Keratinocyte (primary cell): ENCODE data around the gene CDKL5. TPM values are rescaled to one million over a fixed set of nuclear protein-coding genes. Genes with fewer than 3 reads are reported as not detected.

Experiments
- DNase-seq: peaks from one replicate; pipeline ENCODE4 v3.0.0-alpha.2; 2011; ENCODE audit warnings: low read depth, missing footprints, low spot score
- FAIRE-seq: peaks from 2 replicates; lab custom pipeline; 2011; peaks lifted over from hg19 to GRCh38; lab: Jason Lieb, UNC
- H2AFZ ChIP-seq: 2 replicates; pipeline ENCODE4 v1.6.0; 2012; ENCODE audit warnings: low read length, control low read depth, inconsistent platforms; ENCODE audit not compliant: control insufficient read depth
- H3K27ac ChIP-seq: 2 replicates; pipeline ENCODE4 v1.5.1; 2011; ENCODE audit warnings: low read length; ENCODE audit not compliant: control insufficient read depth, insufficient read depth
- H3K27me3 ChIP-seq: 3 replicates; pipeline ENCODE4 v1.6.0; 2011; ENCODE audit warnings: low read length; ENCODE audit not compliant: control insufficient read depth, insufficient read depth; ENCODE audit errors: extremely low read depth
- H3K36me3 ChIP-seq, 2 experiments: 2 replicates in 1 of 2; 3 replicates in 1 of 2; pipeline ENCODE4 v1.5.1; 2011; ENCODE audit warnings: low read length in 2 of 2, mild to moderate bottlenecking in 1 of 2; ENCODE audit not compliant: control insufficient read depth in 2 of 2, insufficient read depth in 2 of 2; ENCODE audit errors: extremely low read depth in 1 of 2
- H3K4me1 ChIP-seq: 3 replicates; pipeline ENCODE4 v1.5.1; 2011; ENCODE audit warnings: low read length; ENCODE audit not compliant: control insufficient read depth, insufficient read depth; ENCODE audit errors: extremely low read depth
- H3K4me2 ChIP-seq: 3 replicates; pipeline ENCODE4 v1.6.0; 2011; ENCODE audit warnings: low read depth, low read length; ENCODE audit not compliant: control insufficient read depth, insufficient read depth; ENCODE audit errors: extremely low read depth
- H3K4me3 ChIP-seq, 3 experiments: fragments of 200-600 bp in 1 of 3; sonication (generic) in 1 of 3; 2 replicates in 2 of 3; 3 replicates in 1 of 3; pipeline ENCODE4 v1.5.1; 2011 to 2016; ENCODE audit warnings: low read length in 3 of 3, mild to moderate bottlenecking in 3 of 3, control low read depth in 2 of 3, inconsistent platforms in 1 of 3, low read depth in 1 of 3, mixed read lengths in 1 of 3, mixed run types in 1 of 3, moderate library complexity in 1 of 3; ENCODE audit not compliant: control insufficient read depth in 2 of 3, insufficient read depth in 2 of 3; ENCODE audit errors: extremely low read depth in 1 of 3
- H3K79me2 ChIP-seq: 2 replicates; pipeline ENCODE4 v1.6.0; 2012; ENCODE audit warnings: low read length; ENCODE audit not compliant: control insufficient read depth, insufficient read depth
- H3K9ac ChIP-seq: 3 replicates; pipeline ENCODE4 v1.6.0; 2011; ENCODE audit warnings: low read length; ENCODE audit not compliant: control insufficient read depth, insufficient read depth; ENCODE audit errors: extremely low read depth
- H3K9me1 ChIP-seq: 3 replicates; pipeline ENCODE4 v1.6.0; 2011; ENCODE audit warnings: low read length; ENCODE audit not compliant: control insufficient read depth, insufficient read depth; ENCODE audit errors: extremely low read depth
- H3K9me3 ChIP-seq: 2 replicates; pipeline ENCODE4 v1.5.1; 2012; ENCODE audit warnings: low read depth, low read length; ENCODE audit not compliant: control insufficient read depth
- H4K20me1 ChIP-seq: 3 replicates; pipeline ENCODE4 v1.6.0; 2011; ENCODE audit warnings: low read length; ENCODE audit not compliant: control insufficient read depth, insufficient read depth; ENCODE audit errors: extremely low read depth
- EZH2 ChIP-seq: IDR thresholded peaks from one replicate; pipeline ENCODE4 v1.6.1; 2012; ENCODE audit warnings: inconsistent platforms, mild to moderate bottlenecking, low read length, moderate library complexity
- dilution Hi-C: fragments of 300-500 bp; cut with MboI; formaldehyde crosslinking; loops from one replicate; pipeline ENCODE4 v1.7.0; 2020; ENCODE audit warnings: low sequenced_read_pairs; ENCODE audit not compliant: extremely low pct_ligation_motif_present
- polyA plus RNA-seq, 5 experiments: library from polyadenylated mRNA; depleted of rRNA in 3 of 5; stranded (reverse) in 3 of 5; stranded (forward) in 1 of 5; unstranded in 1 of 5; fragments of >200 nt; gene quantifications; 1 replicate in 1 of 5; 2 replicates in 3 of 5; 3 replicates in 1 of 5; pipeline versions ENCODE4 v1.2.1 to v1.2.3, GENCODE V29; 2011 to 2012; ENCODE audit warnings: missing spikeins in 2 of 5, low read depth in 1 of 5, low replicate concordance in 1 of 5
- TF ChIP-seq, protein P1 (sequence below), 3 experiments: IDR thresholded peaks in 1 of 3; conservative IDR thresholded peaks in 1 of 3; optimal IDR thresholded peaks in 1 of 3; 2 replicates in 2 of 3; 3 replicates in 1 of 3; pipeline versions ENCODE3 to v1.5.1; 2011; ENCODE audit warnings: low read length in 3 of 3, mild to moderate bottlenecking in 3 of 3, moderate library complexity in 2 of 3, control low read depth in 1 of 3, inconsistent platforms in 1 of 3; ENCODE audit not compliant: insufficient read depth in 2 of 3; ENCODE audit errors: extremely low read depth in 1 of 3

Gene CDKL5
- polyA plus RNA-seq, 1 donor (not counting 4 experiments of a cell fraction or from before 2014, with no cell fraction given): 3.4 TPM

DNA sequence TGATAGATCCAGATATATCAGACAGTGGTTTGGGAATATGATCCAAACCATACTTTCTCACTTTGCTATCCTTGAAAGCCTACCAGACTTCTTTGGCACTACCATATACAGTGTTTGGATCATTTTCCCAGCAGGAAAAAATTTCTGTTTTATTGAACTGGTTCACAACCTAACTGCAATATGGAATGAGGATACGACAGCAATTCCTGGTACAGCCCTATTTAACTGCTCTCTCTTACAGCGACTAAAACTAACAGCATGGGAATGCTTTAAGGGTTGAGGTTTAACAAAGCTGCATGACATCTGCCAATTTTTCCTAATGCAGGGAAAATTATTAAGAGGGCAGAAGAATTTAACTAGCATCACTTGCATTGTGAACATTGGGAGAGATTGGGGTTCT, 199.2 kb downstream of the CDKL5 start:
- Histone ChIP-seq H3K27me3 (no peaks in the 10 kb centered on the region), H2AFZ (no peak overlapping the region), H3K4me2 (no peak overlapping the region), H3K36me3 (no peaks in the 10 kb centered on the region), H3K9me3 (no peaks in the 10 kb centered on the region), H3K79me2 (no peaks in the 10 kb centered on the region), H3K4me1 (no peaks in the 10 kb centered on the region), H4K20me1 (no peaks in the 10 kb centered on the region), H3K27ac (no peak overlapping the region), H3K9me1 (no peaks in the 10 kb centered on the region), H3K4me3 (no peak overlapping the region), H3K9ac (no peak overlapping the region)
- no peak for DNase-seq
- dilution Hi-C loops: no loop called here
- TF ChIP-seq EZH2: no peak
- TF ChIP-seq, protein P1, sequence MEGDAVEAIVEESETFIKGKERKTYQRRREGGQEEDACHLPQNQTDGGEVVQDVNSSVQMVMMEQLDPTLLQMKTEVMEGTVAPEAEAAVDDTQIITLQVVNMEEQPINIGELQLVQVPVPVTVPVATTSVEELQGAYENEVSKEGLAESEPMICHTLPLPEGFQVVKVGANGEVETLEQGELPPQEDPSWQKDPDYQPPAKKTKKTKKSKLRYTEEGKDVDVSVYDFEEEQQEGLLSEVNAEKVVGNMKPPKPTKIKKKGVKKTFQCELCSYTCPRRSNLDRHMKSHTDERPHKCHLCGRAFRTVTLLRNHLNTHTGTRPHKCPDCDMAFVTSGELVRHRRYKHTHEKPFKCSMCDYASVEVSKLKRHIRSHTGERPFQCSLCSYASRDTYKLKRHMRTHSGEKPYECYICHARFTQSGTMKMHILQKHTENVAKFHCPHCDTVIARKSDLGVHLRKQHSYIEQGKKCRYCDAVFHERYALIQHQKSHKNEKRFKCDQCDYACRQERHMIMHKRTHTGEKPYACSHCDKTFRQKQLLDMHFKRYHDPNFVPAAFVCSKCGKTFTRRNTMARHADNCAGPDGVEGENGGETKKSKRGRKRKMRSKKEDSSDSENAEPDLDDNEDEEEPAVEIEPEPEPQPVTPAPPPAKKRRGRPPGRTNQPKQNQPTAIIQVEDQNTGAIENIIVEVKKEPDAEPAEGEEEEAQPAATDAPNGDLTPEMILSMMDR (optimal IDR thresholded peaks at IDR 0.05 in 1 of 3, IDR thresholded peaks at IDR 0.05 in 1 of 3, conservative IDR thresholded peaks at IDR 0.05 in 1 of 3; ENCODE audit: extremely low read depth in 1 of 3, insufficient read depth in 2 of 3, low read length in 3 of 3): no peak
- FAIRE-seq: no peak

DNA sequence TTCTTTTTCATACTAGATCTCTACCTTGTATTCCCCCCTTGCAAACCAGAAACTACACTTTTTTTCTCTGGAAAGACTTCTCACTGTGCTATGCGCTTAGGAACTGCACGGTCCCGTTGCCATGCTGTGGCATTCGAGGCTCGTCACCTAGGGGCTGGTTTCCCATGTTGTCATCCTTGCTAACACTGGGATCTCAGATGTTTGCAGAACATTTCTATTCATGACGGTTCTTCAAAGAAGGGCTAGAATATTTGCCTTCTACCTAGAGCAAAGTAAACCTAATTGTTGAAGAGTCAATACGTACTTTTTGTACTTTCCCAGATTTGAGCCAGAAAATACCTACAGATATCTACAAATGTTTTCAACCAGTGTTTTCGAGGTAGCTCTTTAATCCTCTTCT, 205.5 kb downstream of the CDKL5 start:
- Histone ChIP-seq H3K4me3 (no peak overlapping the region), H3K27me3 (no peaks in the 10 kb centered on the region), H4K20me1 (no peaks in the 10 kb centered on the region), H2AFZ (no peak overlapping the region), H3K4me2 (no peak overlapping the region), H3K27ac (no peak overlapping the region), H3K79me2 (no peaks in the 10 kb centered on the region), H3K9me1 (no peaks in the 10 kb centered on the region), H3K36me3 (no peaks in the 10 kb centered on the region), H3K9ac (no peak overlapping the region), H3K9me3 (no peaks in the 10 kb centered on the region), H3K4me1 (no peaks in the 10 kb centered on the region)
- FAIRE-seq: no peak
- dilution Hi-C loops: no loop called here
- TF ChIP-seq EZH2: no peak
- TF ChIP-seq, protein P1 (optimal IDR thresholded peaks at IDR 0.05 in 1 of 3, IDR thresholded peaks at IDR 0.05 in 1 of 3, conservative IDR thresholded peaks at IDR 0.05 in 1 of 3; ENCODE audit: extremely low read depth in 1 of 3, insufficient read depth in 2 of 3, low read length in 3 of 3): no peak
- DNase-seq: no peak
